T-helper 17 cell (primary cell): ENCODE measurements around the gene CBLN3. TPM values are rescaled to one million over a fixed set of nuclear protein-coding genes. Genes with fewer than 3 reads are reported as not detected.
"Not testable (repeated sequence)": the region's sequence is repeated elsewhere in the genome, so short reads cannot be mapped to it uniquely, and the experiment has no call there.

ENCODE experiments used
- ATAC-seq: fragments of 150-1000 bp; cut with Tn5 transposase; 2 replicates; pipeline ENCODE4 v1.10.0; 2021; ENCODE audit warnings: mild to moderate bottlenecking, moderate library complexity
- DNase-seq, 3 donors: peaks; one replicate each; pipeline versions ENCODE4 v3.0.0 to v3.0.0-alpha.2; 2020 to 2021
- H3K9me3 ChIP-seq: one replicate; pipeline ENCODE4 v1.7.0; 2013; ENCODE audit warnings: low read length, mild to moderate bottlenecking; ENCODE audit not compliant: control insufficient read depth, poor library complexity, severe bottlenecking
- H3K27ac Mint-ChIP-seq: one replicate; pipeline ENCODE4 v1.8.0; 2022; ENCODE audit warnings: mild to moderate bottlenecking, moderate library complexity, mixed read lengths
- H3K27me3 Mint-ChIP-seq: one replicate; pipeline ENCODE4 v1.8.0; 2022; ENCODE audit warnings: mixed read lengths
- H3K36me3 Mint-ChIP-seq: one replicate; pipeline ENCODE4 v1.8.0; 2022; ENCODE audit warnings: low read depth, mixed read lengths
- H3K4me1 Mint-ChIP-seq: one replicate; pipeline ENCODE4 v1.8.0; 2022; ENCODE audit warnings: mild to moderate bottlenecking, mixed read lengths
- H3K4me3 Mint-ChIP-seq: one replicate; pipeline ENCODE4 v1.8.0; 2022; ENCODE audit warnings: mild to moderate bottlenecking, moderate library complexity, mixed read lengths
- total RNA-seq, 4 donors: library from RNA in 2 of 4; stranded (reverse) in 2 of 4; gene quantifications; one replicate each; pipeline ENCODE4 v1.2.3 and lab custom pipeline; 2022 to 2026

CBLN3 gene
- total RNA-seq, 2 donors from 2014 or later = 4.2 to 6.0 TPM

GRCh38 chr14:24398653-24399446 lies 30.6 kb downstream of the CBLN3 start, which contains the start of gene NYNRIN:
TSS of gene NYNRIN (plus strand) at chr14:24399003. CDS start at chr14:24399247, 244 bp downstream.
- ATAC-seq (peak; percentile 80), DNase-seq (peak in 1 of 3 donors; percentile 28)
- Mint-ChIP-seq H3K27me3 (peaks cover 35% of the 10 kb centered on the region), H3K4me1 (peaks cover 25% of the 10 kb centered on the region), H3K4me3 (peak within 1 kb of the TSS; percentile 87), H3K27ac (peak within 1 kb of the TSS; percentile 43), H3K36me3 (no peaks in the 10 kb centered on the region)
- no peaks in the 10 kb centered on the region for H3K9me3 ChIP-seq

DNA sequence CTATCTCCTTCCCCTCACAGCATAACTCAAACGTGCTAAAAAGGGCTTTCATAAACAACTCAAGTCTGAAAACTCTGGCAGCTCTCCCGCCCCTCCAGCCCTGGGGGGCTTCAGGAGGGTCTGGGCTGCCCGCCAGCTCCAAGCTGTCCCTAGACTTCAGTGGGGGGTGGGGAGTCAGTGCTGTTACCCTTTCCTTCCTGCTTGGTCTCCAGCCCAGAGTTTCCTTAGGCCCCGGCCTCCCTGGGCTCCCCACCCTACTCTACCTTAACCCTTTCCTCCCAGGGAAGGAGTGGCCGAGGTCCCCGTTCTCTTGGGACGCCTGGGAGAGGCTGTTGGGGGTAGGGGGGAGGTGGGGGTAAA lies 31.2 kb downstream of the CBLN3 start:
- H3K4me1 Mint-ChIP-seq = peaks cover 25% of the 10 kb centered on the region
- H3K4me3 Mint-ChIP-seq = no peak overlapping the region
- ATAC-seq (no peak), DNase-seq (no peak)
- no peaks in the 10 kb centered on the region for H3K9me3 ChIP-seq
- H3K27me3 Mint-ChIP-seq = peaks cover 29% of the 10 kb centered on the region
- no peak overlapping the region for H3K27ac Mint-ChIP-seq
- no peaks in the 10 kb centered on the region for H3K36me3 Mint-ChIP-seq

DNA sequence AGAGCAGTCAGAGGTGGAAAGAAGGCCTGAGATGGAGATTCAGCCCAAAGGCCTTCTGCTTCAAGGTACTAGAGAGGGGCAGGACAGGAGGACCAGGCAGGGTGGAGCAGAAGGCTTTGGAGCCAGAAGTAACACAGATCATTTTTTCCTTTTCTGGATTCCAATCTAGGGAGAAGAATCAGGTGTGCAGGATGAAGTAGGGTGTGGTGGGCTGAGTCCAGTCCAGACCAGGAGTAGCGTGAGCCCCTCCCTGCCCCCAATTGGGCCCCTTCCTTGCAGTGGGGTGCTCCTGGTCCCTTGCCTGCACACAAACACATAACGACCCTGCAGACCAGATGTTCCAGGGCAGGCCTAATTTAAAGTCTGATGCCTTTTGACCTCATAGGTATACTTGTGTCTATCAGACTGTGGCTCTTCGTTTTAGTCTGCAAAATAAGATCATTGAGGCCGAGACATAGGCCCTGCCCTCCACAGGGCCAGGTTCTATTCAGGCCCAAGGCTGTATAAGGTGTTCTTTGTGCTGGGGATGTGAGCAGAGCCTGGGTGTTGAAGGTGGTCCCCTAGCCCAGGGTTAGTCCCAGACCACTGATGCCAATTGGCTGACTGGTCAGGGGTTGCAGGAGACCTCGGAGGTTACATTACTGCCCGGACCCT lies 31.7 kb downstream of the CBLN3 start:
- ATAC-seq (no peak), DNase-seq (no peak)
- Mint-ChIP-seq H3K27me3 (peaks cover 26% of the 10 kb centered on the region), H3K36me3 (no peaks in the 10 kb centered on the region), H3K4me3 (peak overlapping the region; percentile 69), H3K4me1 (peaks cover 25% of the 10 kb centered on the region), H3K27ac (peak overlapping the region; percentile 80)
- no peaks in the 10 kb centered on the region for H3K9me3 ChIP-seq

GRCh38 chr14:24395609-24396582 lies 33.6 kb downstream of the CBLN3 start:
- Mint-ChIP-seq H3K36me3 (peaks cover 2% of the 10 kb centered on the region), H3K27ac (no peak overlapping the region), H3K4me1 (peaks cover 19% of the 10 kb centered on the region), H3K4me3 (no peak overlapping the region), H3K27me3 (peaks cover 30% of the 10 kb centered on the region)
- H3K9me3 ChIP-seq = no peaks in the 10 kb centered on the region
- DNase-seq (no peak), ATAC-seq (no peak)

GRCh38 chr14:24394275-24394674 lies 35.2 kb downstream of the CBLN3 start:
- H3K9me3 ChIP-seq = no peaks in the 10 kb centered on the region
- DNase-seq (no peak), ATAC-seq (no peak)
- peaks cover 12% of the 10 kb centered on the region for H3K4me1 Mint-ChIP-seq
- peaks cover 2% of the 10 kb centered on the region for H3K36me3 Mint-ChIP-seq
- H3K27me3 Mint-ChIP-seq = peaks cover 19% of the 10 kb centered on the region
- no peak overlapping the region for H3K4me3 Mint-ChIP-seq
- no peak overlapping the region for H3K27ac Mint-ChIP-seq

- H3K27me3 Mint-ChIP-seq = peaks cover 24% of the 10 kb centered on the region
- no peaks in the 10 kb centered on the region for H3K9me3 ChIP-seq
- H3K27ac Mint-ChIP-seq = no peak overlapping the region
- DNase-seq = no peak
- peaks cover 8% of the 10 kb centered on the region for H3K4me1 Mint-ChIP-seq
- H3K36me3 Mint-ChIP-seq = peaks cover 2% of the 10 kb centered on the region
- no peak overlapping the region for H3K4me3 Mint-ChIP-seq
- no peak for ATAC-seq
Observed at GRCh38 chr14:24392325-24393091, 37.0 kb downstream of the CBLN3 start.

GRCh38 chr14:24390701-24391468 lies 38.6 kb downstream of the CBLN3 start:
- Mint-ChIP-seq H3K27ac (no peak overlapping the region), H3K4me1 (peaks cover 2% of the 10 kb centered on the region), H3K27me3 (peaks cover 30% of the 10 kb centered on the region), H3K4me3 (no peak overlapping the region), H3K36me3 (peaks cover 2% of the 10 kb centered on the region)
- DNase-seq (no peak), ATAC-seq (no peak)
- H3K9me3 ChIP-seq = no peaks in the 10 kb centered on the region

DNA sequence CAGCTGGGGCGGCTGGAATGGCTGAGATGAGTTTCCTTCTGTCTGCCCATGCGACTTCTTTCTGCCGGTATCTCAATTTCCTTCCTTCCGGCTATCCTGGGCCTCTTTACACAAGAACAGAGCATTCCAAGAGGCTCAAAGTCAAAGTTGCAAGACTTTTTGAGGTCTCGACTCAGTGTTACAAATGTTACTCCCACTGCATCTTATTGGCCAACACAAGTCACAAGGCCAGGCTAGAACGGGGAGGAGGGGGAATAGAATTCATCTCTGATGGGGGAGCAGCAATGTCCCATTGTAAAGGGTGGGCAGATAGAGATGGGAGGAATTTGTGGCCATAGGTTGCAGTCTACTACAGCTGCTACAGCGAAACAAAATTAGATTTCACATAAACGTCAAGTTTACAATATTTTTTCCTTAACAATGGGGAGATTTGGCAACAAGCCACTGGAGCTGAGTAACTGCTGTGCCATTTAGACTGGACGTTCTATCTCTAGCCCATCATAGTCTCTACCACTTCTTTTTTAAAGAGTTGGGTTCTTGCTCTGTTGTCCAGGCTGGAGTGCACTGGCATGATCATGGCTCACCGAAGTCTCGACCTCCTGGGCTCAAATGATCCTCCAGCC lies 40.1 kb downstream of the CBLN3 start:
- no peak overlapping the region for H3K27ac Mint-ChIP-seq
- peaks cover 2% of the 10 kb centered on the region for H3K36me3 Mint-ChIP-seq
- H3K27me3 Mint-ChIP-seq = peaks cover 32% of the 10 kb centered on the region
- no peak overlapping the region for H3K4me3 Mint-ChIP-seq
- no peak for DNase-seq
- no peaks in the 10 kb centered on the region for H3K9me3 ChIP-seq
- no peak for ATAC-seq
- peaks cover 2% of the 10 kb centered on the region for H3K4me1 Mint-ChIP-seq

- ATAC-seq (no peak), DNase-seq (no peak)
- no peaks in the 10 kb centered on the region for H3K9me3 ChIP-seq
- peaks cover 7% of the 10 kb centered on the region for H3K36me3 Mint-ChIP-seq
- peaks cover 39% of the 10 kb centered on the region for H3K27me3 Mint-ChIP-seq
- no peak overlapping the region for H3K27ac Mint-ChIP-seq
- peaks cover 4% of the 10 kb centered on the region for H3K4me1 Mint-ChIP-seq
- H3K4me3 Mint-ChIP-seq = no peak overlapping the region
Observed at GRCh38 chr14:24388474-24389179, 40.8 kb downstream of the CBLN3 start.

GRCh38 chr14:24387579-24387978 lies 41.9 kb downstream of the CBLN3 start:
- not testable (repeated sequence) for H3K4me3 Mint-ChIP-seq

DNA sequence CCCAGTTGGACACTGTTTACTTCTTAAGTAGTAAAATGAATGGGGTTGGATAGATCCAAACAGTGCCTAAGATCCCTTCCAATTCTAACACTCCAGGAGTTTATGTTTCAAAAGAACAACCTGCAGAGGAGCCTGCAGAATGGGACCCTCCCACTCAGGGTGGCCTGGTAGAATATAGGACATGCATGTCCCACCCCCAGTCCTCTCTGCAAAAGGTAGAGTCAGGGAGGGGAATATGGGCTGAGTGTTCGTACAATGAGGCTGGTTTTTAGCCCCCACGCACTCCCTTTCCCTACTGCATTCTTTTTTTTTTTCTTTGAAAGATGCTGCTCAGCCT lies 42.5 kb downstream of the CBLN3 start:
- peaks cover 5% of the 10 kb centered on the region for H3K36me3 Mint-ChIP-seq
- H3K27me3 Mint-ChIP-seq = peaks cover 36% of the 10 kb centered on the region
- ATAC-seq = no peak
- no peaks in the 10 kb centered on the region for H3K9me3 ChIP-seq
- H3K4me1 Mint-ChIP-seq = peaks cover 2% of the 10 kb centered on the region
- no peak overlapping the region for H3K27ac Mint-ChIP-seq
- no peak for DNase-seq
- no peak overlapping the region for H3K4me3 Mint-ChIP-seq

More at GRCh38 chr14:24387579-24387978, 41.9 kb downstream of the CBLN3 start:
- DNase-seq, H3K9me3 ChIP-seq, H3K36me3 Mint-ChIP-seq, H3K27ac Mint-ChIP-seq, ATAC-seq, H3K4me1 Mint-ChIP-seq: not testable (repeated sequence)
- peaks cover 41% of the 10 kb centered on the region for H3K27me3 Mint-ChIP-seq
